K562 (cell line): Measurements from ENCODE around the gene POLR2H. TPM values are rescaled to one million over a fixed set of nuclear protein-coding genes. Genes with fewer than 3 reads are reported as not detected.

Experiments
- BCOR ChIP-seq: fragments of 450-650 bp; IDR thresholded peaks from 2 replicates; pipeline ENCODE4 v1.6.1; 2016
- BHLHE40 ChIP-seq: IDR thresholded peaks from 2 replicates; pipeline ENCODE4 v1.6.1; 2011; ENCODE audit warnings: low read length, improper control_type of control experiment
- CTCFL ChIP-seq: IDR thresholded peaks from 2 replicates; pipeline ENCODE4 v1.6.1; 2011; ENCODE audit warnings: borderline replicate concordance, low read depth, mild to moderate bottlenecking, moderate library complexity, low read length; ENCODE audit not compliant: insufficient read depth, poor library complexity, severe bottlenecking
- HDGF ChIP-seq: fragments of 450-650 bp; IDR thresholded peaks from 2 replicates; pipeline ENCODE4 v1.6.1; 2016
- HINFP ChIP-seq: fragments of 450-650 bp; conservative IDR thresholded peaks from 2 replicates; pipeline ENCODE4 v1.6.1; 2016; ENCODE audit warnings: missing genetic modification characterization, low read depth, mild to moderate bottlenecking, control low read depth, missing compliant biosample characterization
- MAX ChIP-seq: sonication (generic); formaldehyde crosslinking; IDR thresholded peaks from 2 replicates; pipeline ENCODE4 v1.9.0; 2022; ENCODE audit warnings: mild to moderate bottlenecking, missing genetic modification reagents
- MYNN ChIP-seq, 2 experiments: sonication (generic); formaldehyde crosslinking in 1 of 2; IDR thresholded peaks; 2 replicates each; pipeline versions ENCODE4 v1.5.0 to v1.6.1; 2016 to 2020; ENCODE audit warnings: antibody characterized with exemption in 1 of 2, missing genetic modification reagents in 1 of 2
- RBM17 ChIP-seq: fragments of 200-400 bp; formaldehyde crosslinking; IDR thresholded peaks from 2 replicates; pipeline ENCODE4 v1.6.1; 2017; ENCODE audit warnings: low read depth, mild to moderate bottlenecking, low read length, borderline replicate concordance
- RBM25 ChIP-seq: fragments of 200-400 bp; formaldehyde crosslinking; IDR thresholded peaks from 2 replicates; pipeline ENCODE4 v1.6.1; 2018; ENCODE audit warnings: low read length, low read depth, moderate library complexity; ENCODE audit not compliant: severe bottlenecking
- TCF15 ChIP-seq: fragments of 250-450 bp; sonication (Bioruptor Pico); IDR thresholded peaks from 2 replicates; pipeline ENCODE4 v1.8.0; 2022; ENCODE audit warnings: moderate library complexity, mild to moderate bottlenecking, inconsistent platforms
- ZKSCAN1 ChIP-seq: fragments of 150-350 bp; IDR thresholded peaks from 2 replicates; pipeline ENCODE4 v1.6.1; 2016; ENCODE audit warnings: low read depth, low read length
- ZNF140 ChIP-seq: fragments of 250-450 bp; sonication (Bioruptor Pico); IDR thresholded peaks from 2 replicates; pipeline ENCODE4 v1.8.0; 2021; ENCODE audit warnings: moderate library complexity, mild to moderate bottlenecking, inconsistent platforms
- ZNF146 ChIP-seq: IDR thresholded peaks from one replicate; pipeline ENCODE4 v1.6.1; 2018; ENCODE audit warnings: missing compliant biosample characterization; ENCODE audit not compliant: unreplicated experiment
- ZNF197 ChIP-seq: fragments of 200-800 bp; sonication (Bioruptor generic); IDR thresholded peaks from 2 replicates; pipeline ENCODE4 v1.6.1; 2016; ENCODE audit warnings: low read depth, missing genetic modification characterization, missing compliant biosample characterization
- ZNF696 ChIP-seq: fragments of 250-450 bp; sonication (Bioruptor Pico); conservative IDR thresholded peaks from 2 replicates; pipeline ENCODE4 v1.4.0; 2020; ENCODE audit warnings: mild to moderate bottlenecking, moderate library complexity
- polyA plus RNA-seq, 8 experiments: library from polyadenylated mRNA; depleted of rRNA in 4 of 8; stranded (reverse) in 5 of 8; unstranded in 3 of 8; fragments of >200 nt; fragmentation: Nextera tagmentation in 2 of 8; fragmentation: Illumina TruSeq in 1 of 8; extraction: Ambion mirVana in 2 of 8; extraction: Trizol in 1 of 8; gene quantifications; 2 replicates each; pipeline versions ENCODE4 v1.2.1 to v1.2.3, GENCODE V29; 2011 to 2014; ENCODE audit warnings: inconsistent platforms in 1 of 8, missing spikeins in 1 of 8
- total RNA-seq, 7 experiments: library from RNA; depleted of rRNA in 6 of 7; stranded (reverse); fragments of >200 nt in 6 of 7; fragmentation: Illumina TruSeq in 2 of 7; extraction: Trizol in 2 of 7; gene quantifications; 2 replicates each; pipeline versions ENCODE4 v1.2.1 to v1.2.3, GENCODE V29; 2011 to 2021; ENCODE audit warnings: low replicate concordance in 1 of 7

POLR2H gene
- total and polyA plus RNA-seq, 9 of the 15 experiments (the other 6 are each of a cell fraction or from before 2014, with no cell fraction given) = 128 to 512 (median 220) TPM

- TF ChIP-seq BCOR (peak; percentile 85), HDGF (no peak), BHLHE40 (no peak), RBM25 (peak; percentile 73), ZNF197 (CRISPR knock-in tag) (no peak), ZNF696 (CRISPR knock-in tag) (no peak), MYNN (IDR thresholded peaks at IDR 0.05) (no peak), MYNN (CRISPR knock-in tag; IDR thresholded peaks at IDR 0.05) (no peak), CTCFL (no peak), ZKSCAN1 (no peak), ZNF146 (CRISPR knock-in tag) (no peak), MAX (0 out of 2 replicates have a peak, but pooled peaks have one; percentile 30), RBM17 (no peak), TCF15 (no peak), HINFP (tag) (no peak), ZNF140 (no peak)
Observed at GRCh38 chr3:184381261-184382224, 20.0 kb downstream of the POLR2H start (continued).
